NCI-H345 treated with DMSO at 0.1 percent for 48 hours (cell line): ENCODE data around the gene CHST15.

Experiments
- DNase-seq: peaks from one replicate; lab custom pipeline; 2025; ENCODE audit not compliant: unreplicated experiment; lab: John Stamatoyannopoulos, UW

CHST15 gene

DNA sequence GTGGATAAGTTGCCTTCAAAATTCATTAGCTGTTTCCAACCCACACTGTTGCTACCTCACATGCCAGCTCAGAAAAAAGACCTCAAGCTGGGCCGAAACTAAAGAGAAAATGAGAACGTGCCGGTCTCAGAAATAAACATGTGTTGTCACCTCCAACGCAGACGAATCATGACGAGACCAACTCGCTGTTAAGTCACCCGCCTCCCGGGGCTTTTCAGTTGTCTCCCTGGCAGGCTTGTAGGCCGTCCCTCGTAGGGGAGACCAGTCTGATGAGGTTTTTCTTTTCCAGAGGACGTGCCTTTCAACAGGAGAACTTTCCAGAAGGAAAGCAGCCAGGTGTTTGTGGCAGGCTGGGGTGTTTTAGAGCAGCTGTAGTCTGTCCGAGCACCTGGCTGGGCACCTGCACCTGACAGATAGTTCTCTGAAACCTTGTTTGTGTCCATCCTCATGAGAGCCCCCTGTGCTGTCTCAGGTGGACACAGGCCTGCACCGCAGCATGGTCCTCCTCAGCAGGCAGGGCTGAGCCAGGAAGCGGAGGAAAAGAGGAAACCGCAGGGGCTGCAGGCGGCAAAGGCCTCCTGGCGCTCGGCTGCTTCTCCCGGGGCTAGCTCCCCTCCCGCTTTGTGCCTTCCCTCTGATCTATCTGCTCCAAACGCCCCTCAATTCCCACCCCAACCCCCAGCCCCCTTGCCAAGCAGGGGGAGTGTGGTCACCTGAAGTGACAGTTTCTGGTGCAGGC, 78.8 kb downstream of the CHST15 start:
- DNase-seq, result no peak

DNA sequence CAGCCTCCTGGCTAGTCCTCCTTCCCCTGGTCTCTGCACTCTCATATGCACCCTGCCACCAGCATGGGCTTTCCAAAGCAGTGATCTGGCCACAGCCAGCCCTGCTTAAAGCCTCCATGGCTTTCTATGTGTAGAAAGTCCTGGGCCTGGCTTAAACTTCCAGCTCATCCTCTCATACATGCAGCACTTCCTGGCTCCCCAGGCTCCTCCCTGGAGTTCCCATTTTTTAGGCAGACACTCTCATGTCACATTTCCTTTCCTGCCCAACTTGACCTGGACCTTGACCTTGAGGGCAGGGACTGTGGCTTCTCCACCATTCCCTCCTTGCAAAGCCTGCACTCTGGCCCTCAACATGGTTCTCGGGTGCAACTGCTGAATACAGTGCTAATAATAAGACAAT, 79.5 kb downstream of the CHST15 start:
- no peak for DNase-seq

DNA sequence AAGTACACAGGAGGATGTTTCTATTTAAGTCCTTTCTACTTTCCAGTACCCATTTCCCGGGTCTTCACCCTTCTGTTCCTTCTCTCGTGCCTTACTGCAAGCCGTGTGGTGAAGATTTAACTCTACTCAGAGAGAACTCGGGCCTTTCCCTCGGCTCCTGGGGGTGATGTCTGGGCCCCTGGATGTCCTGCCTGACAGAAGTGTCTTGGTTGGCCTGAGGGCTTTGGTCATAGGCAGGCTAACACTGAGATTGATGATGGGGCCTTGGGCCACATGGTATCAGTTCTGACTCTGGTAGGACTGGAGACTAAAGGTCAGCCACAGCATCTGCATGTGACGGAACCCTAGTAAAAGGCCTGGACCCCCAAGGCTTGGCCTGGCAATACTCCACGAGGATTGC, 80.4 kb downstream of the CHST15 start:
- no peak for DNase-seq

DNA sequence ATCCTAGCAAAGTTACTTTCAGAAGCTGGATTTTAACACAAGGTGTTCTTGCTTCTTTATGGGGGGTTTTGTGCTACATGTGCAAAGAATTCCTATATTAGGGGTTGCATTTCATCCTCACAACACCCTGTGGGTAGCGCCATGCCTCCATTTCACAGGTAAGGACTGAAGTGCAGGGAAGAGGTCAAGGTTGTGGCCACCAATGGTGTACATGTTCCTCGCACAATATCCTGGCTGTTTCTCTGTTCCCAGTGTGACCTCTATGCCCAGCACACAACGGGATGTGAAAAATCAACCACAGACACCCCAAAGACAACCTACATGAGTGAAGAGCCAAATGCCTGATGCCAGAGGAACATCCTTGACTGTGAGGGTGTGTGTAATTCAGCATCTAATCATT, 80.8 kb downstream of the CHST15 start:
- no peak for DNase-seq

DNA sequence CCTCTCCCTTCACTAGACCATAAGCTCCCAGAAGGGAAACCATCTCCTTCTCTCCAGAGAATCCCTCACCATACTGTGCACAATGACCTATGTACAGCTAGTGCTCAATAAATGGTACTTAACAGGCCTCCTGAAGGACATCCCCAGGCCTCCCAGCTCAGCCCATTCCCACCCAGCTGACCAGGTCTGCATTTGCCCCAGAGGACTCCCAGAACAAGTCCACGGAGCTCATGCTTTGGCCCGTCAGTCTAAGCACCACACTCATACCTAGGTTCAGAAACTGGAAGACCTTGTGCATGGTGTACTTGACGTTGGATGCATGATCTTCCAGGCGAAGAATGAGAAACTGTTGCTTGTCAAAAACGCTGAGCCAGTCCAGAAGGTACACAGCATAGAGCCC, 81.3 kb downstream of the CHST15 start:
- no peak for DNase-seq

DNA sequence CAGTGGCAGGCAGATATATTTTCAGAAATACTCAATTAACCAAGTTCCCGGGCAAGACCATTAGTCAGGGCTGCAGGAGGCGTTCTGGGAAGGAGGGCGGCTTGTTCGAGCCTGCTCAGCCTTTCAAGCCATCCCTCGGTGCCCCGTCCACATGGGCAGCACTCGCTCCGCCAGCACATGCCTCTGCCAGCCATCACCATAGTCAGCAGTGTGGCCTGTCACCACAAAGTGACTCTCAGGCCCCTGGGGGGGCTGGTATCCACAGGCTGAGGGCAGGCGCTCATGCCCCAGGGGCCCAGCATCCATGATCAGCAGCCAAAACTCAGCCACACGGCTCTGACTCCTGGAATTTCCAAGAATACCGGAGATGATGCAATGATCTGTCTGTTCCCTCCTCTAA, 81.9 kb downstream of the CHST15 start:
- no peak for DNase-seq

DNA sequence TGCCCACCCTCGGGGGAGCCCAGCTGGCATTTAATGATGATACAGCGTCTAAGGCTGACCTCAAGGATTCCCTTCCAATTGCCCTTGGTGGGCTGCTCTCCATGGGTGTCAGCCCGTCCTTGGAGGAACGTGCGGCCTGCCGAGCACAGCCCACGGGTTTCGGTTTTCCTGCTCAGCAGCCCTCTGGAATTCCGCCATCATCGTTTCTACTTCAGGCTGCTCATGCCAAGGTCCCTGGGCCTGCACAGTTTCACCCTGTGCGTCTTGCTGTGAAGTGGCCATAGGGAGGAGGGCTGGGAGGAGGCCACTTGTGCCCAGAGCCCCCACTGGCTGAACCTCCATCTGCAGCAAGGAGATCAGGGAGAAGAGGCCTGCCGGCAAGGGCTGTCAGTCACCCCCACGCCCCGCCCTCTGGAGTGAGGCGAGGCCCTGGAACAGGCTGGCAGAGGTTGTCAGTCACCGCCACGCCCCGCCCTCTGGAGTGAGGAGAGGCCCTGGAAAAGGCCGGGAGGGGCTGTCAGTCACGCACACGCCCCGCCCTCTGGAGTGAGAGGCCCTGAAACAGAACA, 82.8 kb downstream of the CHST15 start:
- DNase-seq, result no peak

DNA sequence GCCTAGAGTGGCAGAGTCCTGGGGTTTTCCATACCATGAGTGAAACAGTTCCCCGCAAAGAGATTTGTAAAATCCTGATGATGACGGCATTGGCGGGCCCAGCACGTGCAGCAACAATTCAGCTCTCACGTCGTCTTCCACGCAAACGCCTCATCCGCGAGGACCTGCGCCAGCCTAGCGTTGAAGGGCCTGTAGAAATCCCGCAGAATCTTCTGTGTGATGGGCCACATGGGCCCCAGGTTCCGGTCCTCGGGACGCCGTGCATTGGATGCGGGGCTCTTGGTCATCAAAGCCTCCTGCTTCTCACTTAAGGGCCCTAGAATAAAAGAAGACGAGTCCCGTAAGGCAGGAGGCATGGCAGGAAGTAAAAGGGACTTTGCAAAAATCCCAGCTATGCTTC, 83.4 kb downstream of the CHST15 start:
- DNase-seq, result no peak

DNA sequence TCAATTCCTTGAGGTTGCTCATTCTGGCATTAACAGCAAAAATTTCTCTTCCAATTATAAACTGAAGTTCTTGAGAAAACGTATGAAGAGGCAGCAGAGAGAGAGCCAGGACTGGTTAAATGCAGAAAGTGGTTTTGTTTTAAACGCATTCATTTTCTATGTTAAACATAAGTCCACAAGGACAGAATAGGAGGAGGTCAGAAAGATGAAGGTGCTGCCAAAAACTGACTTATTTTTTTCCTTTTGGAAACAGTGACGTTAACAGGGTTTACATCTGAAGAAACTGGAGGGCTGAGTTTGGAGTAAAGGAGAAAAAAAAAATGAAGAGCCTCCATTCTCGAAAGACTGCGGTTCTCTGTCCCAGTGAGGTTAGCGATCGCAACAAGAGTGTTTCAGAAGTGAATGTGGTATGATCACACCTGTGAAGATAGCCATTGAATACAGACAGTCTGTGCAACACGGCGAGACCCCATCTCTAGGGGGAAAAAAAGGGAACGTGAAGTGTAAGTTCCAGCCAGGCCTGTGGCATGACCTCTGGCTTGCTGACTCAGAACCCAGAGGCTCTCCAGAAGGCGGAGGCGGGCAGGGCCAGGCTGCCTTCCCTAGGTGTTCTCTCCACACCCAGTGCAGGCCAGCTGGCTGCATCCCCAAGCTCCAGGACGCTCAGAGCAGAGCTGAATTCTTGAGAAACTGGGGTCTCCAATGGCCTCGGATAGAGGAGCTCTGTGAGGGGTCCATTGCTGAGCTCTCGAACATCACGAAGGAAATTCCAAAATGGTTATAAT, 84.0 kb downstream of the CHST15 start:
- DNase-seq, result no peak

DNA sequence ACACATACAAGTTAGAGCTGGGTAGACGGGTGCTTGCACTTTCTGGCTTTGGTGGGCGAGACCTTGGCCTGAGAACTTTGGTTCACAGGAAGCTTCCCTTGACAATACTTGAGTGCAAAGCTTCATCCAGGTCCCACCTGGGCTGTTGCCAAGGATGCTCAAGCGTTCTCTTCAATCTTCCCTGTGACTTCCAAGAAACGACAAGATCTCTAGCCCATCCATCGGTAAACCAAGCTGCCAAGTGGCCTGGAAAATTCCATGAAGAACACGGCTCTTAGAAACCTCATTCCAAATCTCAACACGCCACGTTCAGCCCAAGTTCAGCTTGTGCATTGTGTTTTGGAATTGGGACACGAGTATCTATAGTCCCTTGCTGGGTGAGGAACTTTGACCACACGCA, 84.7 kb downstream of the CHST15 start:
- DNase-seq, result no peak

DNA sequence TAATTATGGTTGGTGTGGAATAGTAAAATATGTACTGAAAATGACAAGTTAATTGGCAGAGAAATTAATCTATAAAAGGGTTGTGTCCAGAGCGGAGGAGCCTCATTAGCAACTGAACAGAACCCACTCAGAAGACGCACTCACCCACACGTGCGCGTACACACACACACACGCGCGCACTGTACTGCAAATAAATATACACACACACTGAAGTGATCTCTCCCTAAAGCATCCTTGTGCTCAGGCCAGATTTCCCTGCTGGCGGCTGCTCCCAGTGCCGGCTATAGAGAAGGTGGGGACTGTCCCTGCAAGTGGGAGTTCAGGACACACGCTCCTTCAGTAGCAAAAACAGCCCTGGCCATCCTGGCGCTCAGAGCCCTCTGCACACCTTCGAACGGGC, 85.2 kb downstream of the CHST15 start:
- DNase-seq, result no peak

DNA sequence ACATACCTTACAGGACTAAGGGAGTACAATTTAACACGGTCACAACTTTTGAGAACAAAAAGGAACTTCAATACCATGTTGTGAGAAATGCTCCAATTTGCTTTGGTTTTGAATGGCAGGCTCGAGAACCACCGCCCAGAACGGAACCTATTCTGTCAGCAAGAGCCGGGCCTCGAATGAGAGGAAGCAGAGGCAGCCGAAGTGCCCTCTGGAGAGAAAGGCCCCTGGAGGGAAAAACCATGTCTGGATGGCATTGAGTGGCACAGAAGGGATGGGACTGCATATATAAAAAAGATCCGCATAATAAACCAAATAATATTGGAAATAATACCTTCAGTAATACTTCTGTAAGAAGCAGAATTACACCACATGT, 85.6 kb downstream of the CHST15 start:
- DNase-seq, result no peak

DNA sequence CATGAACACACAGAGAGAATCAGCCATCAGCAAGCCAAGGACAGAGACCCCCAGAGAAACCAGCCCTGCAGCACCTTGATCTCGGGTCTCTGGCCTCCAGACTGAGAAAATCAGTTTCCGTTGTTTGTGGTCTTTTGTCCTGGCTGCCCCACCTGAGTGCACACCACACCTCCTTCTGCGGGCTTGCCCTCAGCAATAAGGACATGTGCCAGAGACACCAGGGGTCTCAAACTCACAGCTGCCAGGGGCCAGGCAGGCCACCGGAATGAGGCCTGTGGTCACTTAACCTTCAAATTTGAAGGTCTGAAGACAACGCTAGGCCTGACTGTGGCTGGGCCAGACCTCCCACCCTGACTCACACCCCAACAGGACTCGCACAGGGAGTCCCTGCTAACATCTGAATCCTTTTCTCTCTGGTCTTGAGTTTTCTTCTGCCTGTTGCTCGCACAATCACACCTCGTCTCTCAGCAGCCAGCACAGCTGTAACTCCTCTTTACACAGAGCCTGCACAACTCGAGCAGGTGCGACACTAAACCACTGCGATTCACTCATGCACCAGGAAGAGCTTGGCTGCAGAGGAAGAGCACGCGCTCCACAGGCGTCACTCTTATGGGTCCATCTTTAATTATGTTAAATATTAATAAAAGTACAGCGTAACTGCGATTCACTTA, 86.2 kb downstream of the CHST15 start:
- no peak for DNase-seq

DNA sequence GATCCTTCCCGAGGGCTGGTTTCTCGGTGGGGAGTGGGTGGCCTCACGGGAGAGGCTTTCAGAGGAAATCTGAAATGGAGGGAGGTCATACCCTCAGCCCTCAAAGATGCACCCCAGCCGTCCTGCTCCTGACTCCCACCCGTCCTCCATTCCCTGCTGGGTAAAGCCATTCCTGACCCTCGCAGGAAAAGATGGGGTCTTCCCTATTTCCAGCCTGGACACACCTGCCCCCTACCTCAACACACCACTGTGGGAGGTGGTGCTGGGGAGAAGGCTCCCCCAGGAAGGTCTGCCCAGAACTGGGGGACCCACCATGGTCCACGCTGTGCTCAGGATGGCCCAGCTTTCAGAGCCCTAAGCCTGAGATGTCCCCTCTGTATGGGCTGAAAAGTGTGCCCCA, 86.9 kb downstream of the CHST15 start:
- no peak for DNase-seq

DNA sequence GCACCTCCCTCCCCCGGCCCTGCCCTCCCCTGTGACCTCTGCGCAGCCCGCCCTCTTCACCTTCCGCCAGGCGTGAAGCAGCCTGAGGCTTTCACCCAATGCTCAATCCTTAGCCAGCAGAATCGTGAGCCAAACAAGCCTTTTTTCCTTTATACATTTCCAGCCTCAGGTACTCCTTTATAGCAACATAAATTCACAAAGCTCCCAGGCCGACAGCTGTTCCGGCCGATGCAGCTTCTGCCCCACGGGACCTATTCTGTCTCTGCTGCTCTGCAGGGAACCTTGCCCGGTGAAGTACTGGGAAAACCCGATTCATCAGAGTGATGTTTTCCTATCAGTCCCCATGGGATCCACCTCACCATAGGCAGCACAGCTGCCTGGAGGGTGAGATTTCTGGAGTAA, 87.4 kb downstream of the CHST15 start:
- DNase-seq, result peak; percentile 61

DNA sequence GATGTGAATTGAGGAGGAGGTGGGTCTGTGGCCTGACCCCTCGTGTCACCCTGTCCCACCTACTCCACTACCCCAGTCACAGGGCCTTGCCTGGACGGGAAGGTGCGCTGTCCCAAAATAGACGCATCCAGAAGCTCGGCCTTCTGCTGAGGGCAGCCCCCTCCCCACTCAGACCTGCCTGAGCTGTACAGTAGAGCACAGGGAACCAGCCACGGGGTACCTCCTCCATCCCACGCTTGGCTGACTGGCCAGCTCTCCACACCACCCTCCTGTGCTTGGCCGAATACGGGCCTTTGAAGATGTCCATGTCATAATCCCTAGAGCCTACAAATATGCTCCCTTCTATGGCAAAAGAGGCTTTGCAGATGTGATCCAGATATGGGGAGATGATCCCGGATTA, 88.3 kb downstream of the CHST15 start:
- no peak for DNase-seq

DNA sequence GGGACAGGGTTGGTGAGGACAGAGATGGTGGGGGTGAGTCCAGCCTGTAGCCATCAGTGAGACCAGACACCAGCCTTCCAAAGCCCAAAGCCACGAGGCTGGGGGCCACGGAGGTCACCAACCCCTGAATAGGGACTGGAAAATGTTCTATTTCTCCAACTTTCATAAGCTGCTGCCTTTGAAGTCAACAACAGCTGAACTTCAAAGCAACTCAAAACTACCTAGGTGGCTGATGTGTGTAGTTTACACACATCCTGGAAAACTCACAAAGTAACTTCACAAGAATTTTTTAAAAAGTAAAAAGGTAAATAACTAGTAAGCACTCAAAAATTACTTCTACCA, 88.8 kb downstream of the CHST15 start:
- no peak for DNase-seq

DNA sequence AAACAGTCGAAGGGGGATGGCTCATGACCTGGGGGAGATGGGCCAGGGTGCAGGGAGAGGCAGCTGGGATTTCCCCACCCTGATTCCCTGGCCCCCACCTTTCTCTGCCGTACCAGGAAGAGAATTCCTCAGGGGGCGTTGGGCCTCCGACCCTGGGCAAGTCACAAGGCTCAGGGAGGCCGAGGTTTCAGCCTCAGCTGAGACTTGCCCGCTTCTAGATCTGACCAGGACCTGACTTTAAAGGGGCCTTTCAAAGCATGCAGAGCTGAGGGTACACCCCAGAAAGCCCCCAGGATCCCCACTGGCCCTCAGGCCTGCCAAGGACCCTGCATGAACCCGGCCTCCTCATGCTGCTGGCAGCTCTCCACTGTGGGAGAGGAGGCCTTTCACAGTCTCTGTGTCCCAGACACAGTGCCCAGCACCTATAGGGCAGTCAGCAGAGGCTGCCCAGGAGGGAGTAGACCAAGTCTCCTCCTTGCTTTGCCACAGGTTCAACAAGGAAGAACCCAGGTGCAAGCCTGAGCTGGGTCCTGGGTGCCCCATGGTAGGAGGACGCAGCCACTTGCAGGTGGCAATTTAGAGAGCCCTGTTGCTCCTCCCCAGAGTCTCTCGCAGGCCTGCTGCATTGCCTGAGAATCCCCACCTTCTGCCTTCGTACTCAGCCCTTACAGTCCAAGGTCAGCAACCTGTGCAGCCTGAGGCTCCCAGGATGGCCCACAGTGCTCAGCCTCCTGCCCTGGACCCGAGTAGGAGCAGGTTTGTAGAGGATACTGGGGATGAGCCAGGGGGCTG, 89.3 kb downstream of the CHST15 start:
- no peak for DNase-seq

DNA sequence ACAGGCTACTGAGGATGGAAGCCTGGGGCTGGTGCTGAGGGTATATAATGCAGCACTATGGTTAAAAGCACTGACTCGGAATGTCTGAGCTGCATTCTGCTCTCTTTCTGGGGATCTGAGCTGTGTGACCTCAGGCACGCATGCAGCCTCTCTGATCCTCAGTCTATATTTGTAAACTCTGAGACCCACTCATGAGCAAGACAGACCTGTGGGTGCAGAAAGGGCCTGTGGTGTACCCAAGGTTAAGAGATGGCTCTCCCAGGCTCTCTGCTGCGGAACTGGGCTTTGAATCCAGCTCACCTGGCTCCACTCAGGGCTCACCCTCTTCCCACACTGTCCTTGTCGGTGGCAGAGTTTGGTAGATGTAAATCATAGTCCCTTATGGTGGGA, 89.9 kb downstream of the CHST15 start:
- DNase-seq, result no peak

DNA sequence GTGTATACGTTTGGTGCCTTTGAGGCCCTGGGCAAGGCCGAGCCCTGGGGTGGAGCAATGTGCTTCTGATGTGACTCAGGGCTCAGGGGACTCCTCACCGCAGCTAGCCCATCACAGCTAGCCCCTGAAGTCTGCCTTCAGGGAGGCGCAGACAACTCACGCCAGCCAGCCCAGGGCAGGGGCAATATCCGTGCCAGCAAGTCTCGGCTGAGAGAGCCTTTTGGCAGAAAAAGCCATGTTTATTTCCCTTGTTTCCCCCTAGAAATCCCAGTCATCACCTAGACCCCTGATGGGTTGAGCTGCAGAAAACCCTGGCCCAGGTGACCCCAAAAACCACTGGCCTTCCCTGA, 90.4 kb downstream of the CHST15 start:
- no peak for DNase-seq

DNA sequence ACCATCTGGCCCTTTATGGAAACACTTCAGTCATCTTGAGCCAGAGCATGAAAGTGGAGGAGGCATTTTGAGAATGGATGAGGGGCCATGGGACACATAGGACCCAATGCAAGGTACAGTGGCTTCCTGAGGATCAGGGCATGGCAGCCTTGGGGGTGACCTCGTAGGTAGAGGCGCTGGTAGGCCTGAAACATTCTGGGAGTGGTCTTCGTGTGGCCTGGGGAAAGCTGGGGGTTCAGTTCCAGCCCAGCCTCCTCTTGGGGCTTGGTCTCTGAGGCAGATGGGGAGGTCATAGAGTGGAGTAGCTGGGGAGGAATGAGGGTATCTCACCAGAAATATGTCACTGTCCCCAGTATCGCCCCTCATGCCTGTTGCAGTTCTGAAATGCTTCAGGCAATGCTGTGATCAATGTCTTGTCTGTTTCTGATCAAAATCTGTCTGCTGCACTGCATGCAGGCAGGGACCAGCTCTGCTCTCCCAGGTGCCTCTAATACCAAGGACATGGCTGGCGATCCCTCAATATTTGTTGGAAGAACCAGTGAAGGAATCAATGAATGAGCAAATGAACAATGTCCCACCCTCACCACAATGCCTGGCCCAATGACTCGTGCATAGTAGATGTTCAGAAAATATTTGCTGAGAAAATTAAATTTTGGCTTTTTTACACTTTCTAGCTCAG, 90.9 kb downstream of the CHST15 start:
- DNase-seq, result no peak
